ENCODE data around the gene PSEN2.
A peak's percentile ranks its signal among the peaks of the same experiment; 100 is the strongest.

Gene PSEN2

GRCh38 chr1:226939438-226940028, 69.1 kb downstream of the PSEN2 start:
- no peak for TF ChIP-seq RAD21 (IDR thresholded peaks at IDR 0.05; ENCODE audit: low read depth)
- 0 out of 2 replicates have a peak, but pooled peaks have one; percentile 11 for TF ChIP-seq TCF12 (IDR thresholded peaks at IDR 0.05; ENCODE audit: low read depth)
- peak; percentile 75; the same call in 1 of the 2 replicates for TF ChIP-seq TAF1 (IDR thresholded peaks at IDR 0.05; ENCODE audit: low read depth)
- peak; percentile 77 for TF ChIP-seq ZBTB7A (IDR thresholded peaks at IDR 0.05; ENCODE audit: low read depth)
- 0 out of 2 replicates have a peak, but pooled peaks have one; percentile 11 for TF ChIP-seq YY1 (IDR thresholded peaks at IDR 0.05; ENCODE audit: low read depth)
- peak; percentile 20; the same call in 1 of the 2 replicates for TF ChIP-seq NFIC (IDR thresholded peaks at IDR 0.05)
- no peak; the same call in 1 of the 2 replicates for TF ChIP-seq EGR1 (IDR thresholded peaks at IDR 0.05)
- TF ChIP-seq REST (IDR thresholded peaks at IDR 0.05; ENCODE audit: low read depth), result 0 out of 2 replicates have a peak, but pooled peaks have one; percentile 6
- no peak for TF ChIP-seq USF1 (IDR thresholded peaks at IDR 0.05)
- peak; percentile 74; the same call in 1 of the 2 replicates for TF ChIP-seq MAX (IDR thresholded peaks at IDR 0.05)
- no peak for TF ChIP-seq CEBPB (IDR thresholded peaks at IDR 0.05)
- TF ChIP-seq CREB1 (IDR thresholded peaks at IDR 0.05; ENCODE audit: low read depth), result 0 out of 2 replicates have a peak, but pooled peaks have one; percentile 5

- TF ChIP-seq EGR1 (IDR thresholded peaks at IDR 0.05) (peak; percentile 56), USF1 (IDR thresholded peaks at IDR 0.05) (peak; percentile 59), MAX (IDR thresholded peaks at IDR 0.05) (peak; percentile 90), REST (IDR thresholded peaks at IDR 0.05; ENCODE audit: low read depth) (no peak), NFIC (IDR thresholded peaks at IDR 0.05) (no peak), FOXM1 (IDR thresholded peaks at IDR 0.05; ENCODE audit: borderline replicate concordance, low read depth) (no peak)
Observed at GRCh38 chr1:226940029-226940805, 69.8 kb downstream of the PSEN2 start, which contains the start of gene COQ8A. TSS of gene COQ8A (plus strand) at chr1:226940294. CDS start at chr1:226961386, 21,092 bp downstream.

- TF ChIP-seq EGR1 (IDR thresholded peaks at IDR 0.05) (no peak), CEBPB (IDR thresholded peaks at IDR 0.05) (no peak), YY1 (IDR thresholded peaks at IDR 0.05; ENCODE audit: low read depth) (no peak), MAX (IDR thresholded peaks at IDR 0.05) (no peak), REST (IDR thresholded peaks at IDR 0.05; ENCODE audit: low read depth) (no peak), FOXM1 (IDR thresholded peaks at IDR 0.05; ENCODE audit: borderline replicate concordance, low read depth) (no peak), TEAD4 (IDR thresholded peaks at IDR 0.05) (no peak), RAD21 (IDR thresholded peaks at IDR 0.05; ENCODE audit: low read depth) (no peak), NFIC (IDR thresholded peaks at IDR 0.05) (no peak), TAF1 (IDR thresholded peaks at IDR 0.05; ENCODE audit: low read depth) (no peak), ZBTB7A (IDR thresholded peaks at IDR 0.05; ENCODE audit: low read depth) (no peak), TCF12 (IDR thresholded peaks at IDR 0.05; ENCODE audit: low read depth) (no peak), EP300 (IDR thresholded peaks at IDR 0.05; ENCODE audit: borderline replicate concordance) (no peak), CREB1 (IDR thresholded peaks at IDR 0.05; ENCODE audit: low read depth) (no peak), USF1 (IDR thresholded peaks at IDR 0.05) (no peak)
Observed at GRCh38 chr1:226940806-226941067, 70.3 kb downstream of the PSEN2 start.
